HG03442 (cell line): ENCODE results near the gene NRCAM.

Experiments
- ATAC-seq: cut with Tn5 transposase; IDR thresholded peaks from one replicate; pipeline ENCODE4 v1.9.1; 2021; ENCODE audit warnings: mild to moderate bottlenecking, moderate library complexity; ENCODE audit not compliant: unreplicated experiment

The NRCAM gene

DNA sequence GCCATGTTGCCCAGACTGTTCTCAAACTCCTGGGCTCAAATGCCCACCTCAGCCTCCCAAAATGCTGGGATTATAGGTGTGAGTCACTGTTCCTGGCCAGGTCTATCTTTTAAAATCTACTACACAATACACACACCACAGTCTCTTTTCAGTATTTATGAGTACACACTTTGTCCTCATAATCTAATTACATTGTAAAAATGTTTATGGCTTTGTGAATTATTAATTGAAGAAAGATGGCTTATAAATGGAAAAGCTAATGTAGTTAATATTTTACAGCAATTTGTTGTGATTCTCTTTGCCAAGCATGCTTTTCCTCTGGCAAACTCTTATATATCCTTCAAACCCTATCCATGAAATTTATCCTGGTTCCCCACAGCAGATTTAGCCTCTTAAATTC is 348.1 kb downstream of the NRCAM start:
- no peak for ATAC-seq

DNA sequence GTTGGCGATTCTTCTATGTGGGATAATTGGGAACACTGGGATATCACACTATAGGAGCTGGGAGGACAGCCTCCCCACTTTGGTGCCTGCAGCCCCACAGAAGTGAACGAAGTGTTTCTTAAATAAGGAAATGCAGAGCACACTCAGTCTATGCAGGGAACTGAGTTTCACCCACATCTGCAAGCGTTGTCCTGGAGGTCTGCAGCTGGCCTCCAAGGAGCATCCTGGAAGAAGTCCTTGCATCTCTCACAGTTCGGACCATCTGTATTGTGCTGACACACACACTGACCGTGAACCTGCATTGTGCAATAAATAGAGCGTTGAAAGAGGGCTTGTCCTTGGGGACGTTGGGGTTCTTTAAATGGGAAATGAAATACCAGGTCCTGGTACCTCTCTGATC is 351.9 kb downstream of the NRCAM start:
- no peak for ATAC-seq

DNA sequence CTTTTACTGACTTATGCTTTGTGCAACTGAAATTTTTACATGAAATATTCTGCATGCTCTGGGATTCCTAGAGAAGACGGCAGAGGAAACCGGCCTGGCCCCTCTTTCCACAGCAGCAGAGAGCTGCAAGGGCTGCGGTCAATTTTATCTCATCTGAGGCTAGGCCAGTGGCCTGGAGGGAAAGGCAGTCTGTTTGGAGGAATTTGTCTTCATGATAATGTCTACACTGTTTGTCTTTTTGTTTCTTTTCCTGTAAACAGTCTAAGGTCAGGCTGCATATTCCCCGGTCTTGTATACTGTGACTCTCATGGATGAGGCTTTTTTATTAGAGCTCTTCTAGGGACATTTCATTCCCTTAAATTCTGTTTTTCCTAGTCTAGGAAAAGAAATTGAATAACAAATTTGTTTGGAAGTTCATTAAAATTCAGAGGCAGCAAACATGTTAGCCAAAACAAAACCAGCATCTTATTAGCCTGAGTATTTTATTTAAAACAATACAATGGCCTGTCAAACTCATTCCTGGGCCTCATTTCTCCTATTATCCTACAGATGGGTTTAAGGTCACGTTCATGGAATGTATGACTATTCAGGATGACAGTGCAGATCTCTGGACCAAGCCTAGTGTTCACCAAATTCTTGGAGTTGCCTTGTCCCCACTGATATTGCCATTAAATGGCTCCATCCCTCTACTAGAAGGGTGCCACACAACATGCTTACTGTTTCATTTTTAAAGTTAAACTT is 352.5 kb downstream of the NRCAM start:
- no peak for ATAC-seq

DNA sequence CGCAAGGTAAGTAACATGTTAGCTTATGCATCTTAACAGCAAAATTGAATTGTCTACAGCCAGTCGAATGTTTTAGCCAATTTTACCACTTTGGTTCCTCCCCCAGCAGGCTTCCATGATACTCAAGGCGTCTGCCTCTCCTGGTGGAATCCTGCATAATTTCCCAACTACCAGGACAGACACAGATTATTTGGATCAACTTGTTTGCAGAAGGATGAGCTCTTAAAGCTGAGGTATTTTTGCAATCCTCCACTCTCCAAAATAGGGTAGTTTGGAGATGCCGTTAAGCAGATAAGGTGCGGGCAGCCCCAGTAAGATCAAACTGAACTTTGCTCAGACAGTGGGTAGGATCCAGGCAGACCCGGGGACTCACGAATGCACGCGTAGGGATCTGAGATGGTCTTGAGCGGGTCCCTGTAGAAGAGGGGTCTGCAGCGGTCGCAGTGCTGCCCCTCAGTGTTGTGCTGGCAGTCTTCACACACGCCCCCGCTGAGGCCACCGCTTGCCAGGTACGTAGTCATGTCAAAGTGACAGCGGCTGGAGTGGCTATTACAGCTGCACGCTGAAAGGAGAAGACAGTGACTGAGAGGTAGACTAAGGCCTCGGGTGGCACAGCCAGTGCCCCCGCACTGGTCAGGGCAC is 353.4 kb downstream of the NRCAM start:
- ATAC-seq = no peak

DNA sequence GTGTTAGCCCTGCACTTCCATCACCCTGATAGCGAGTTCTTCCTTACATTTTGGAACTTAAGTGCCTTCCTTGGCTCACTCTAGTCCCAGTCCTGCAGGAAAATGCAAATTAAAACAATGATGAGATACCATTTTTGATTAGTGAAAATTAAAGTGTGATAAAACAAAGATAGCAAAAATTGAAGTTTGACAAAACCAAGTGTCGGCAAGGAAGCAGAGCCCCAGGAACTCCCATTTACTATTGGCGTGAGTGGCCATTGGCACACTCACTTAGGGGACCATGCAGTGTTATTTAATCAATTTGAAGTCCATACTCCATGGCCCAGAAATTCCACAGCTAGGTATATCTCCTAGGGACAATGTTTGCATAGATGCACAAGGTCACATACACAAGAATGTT is 354.5 kb downstream of the NRCAM start:
- ATAC-seq = no peak

DNA sequence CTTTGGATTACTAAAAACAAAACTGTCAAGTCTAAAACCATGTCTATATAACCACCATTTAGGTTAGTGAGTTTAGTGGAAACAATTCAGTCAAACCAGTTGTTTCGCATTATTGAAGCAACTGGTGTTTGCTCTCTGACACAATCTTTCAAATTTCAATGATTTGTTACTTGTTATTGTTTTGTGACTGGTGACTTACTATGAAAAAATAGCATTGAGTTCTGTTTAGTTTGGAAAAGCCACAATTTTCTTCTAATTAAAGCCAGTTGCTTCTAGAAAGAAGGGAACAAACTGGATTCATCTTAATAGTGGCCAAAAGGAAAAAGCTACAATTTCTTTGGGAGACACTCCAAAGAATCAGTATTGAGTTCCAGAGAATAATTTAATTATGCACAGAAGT is 356.5 kb downstream of the NRCAM start:
- ATAC-seq = no peak

DNA sequence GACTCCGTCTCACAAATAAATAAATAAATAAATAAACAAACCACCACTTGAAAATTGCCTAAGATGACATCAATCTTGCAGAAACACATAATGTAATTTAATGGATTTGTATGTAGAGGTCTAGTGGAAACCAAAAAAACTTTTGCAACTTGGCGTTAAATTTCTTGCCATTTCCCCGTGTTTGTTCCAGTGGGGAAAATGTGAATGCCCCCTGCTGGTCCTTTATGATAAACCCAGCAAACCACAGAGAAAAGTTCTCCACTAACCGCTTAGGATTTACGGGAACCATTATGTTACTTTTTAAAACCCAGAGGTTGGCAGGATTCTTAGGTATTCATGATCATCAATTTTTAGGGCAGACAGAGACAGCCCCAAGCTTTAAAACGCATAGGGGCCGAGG is 358.5 kb downstream of the NRCAM start:
- no peak for ATAC-seq
